Islet of Langerhans (tissue), 1 donor: Measurements from ENCODE around the gene ABHD14A.
A peak's percentile ranks its signal among the peaks of the same experiment; 100 is the strongest.

Source experiments
- FAIRE-seq: peaks from one replicate; lab custom pipeline; 2011; peaks lifted over from hg19 to GRCh38; lab: Jason Lieb, UNC

The ABHD14A gene

DNA sequence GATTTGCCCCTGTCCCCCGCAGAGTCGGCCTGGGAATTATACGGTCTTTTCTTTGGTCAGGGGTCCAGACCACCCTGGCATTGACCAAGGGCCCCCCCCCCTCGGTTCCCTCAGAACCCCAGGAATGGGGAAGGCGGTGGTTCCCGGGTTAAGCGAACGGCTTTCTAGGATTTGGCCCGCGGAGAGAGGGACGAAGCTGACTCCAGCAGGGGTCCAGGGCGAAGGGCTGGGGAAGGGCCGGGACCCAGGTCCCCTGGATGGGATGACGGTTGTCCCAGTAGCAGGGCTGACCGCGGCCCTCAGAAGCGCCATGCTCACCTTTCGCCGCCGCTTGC lies 33.4 kb upstream of the ABHD14A start:
- FAIRE-seq: no peak

- peak; percentile 90 for FAIRE-seq
Observed at GRCh38 chr3:51941798-51942602, 32.9 kb upstream of the ABHD14A start, which contains the start of the genes PARP3 and RRP9. TSS of gene PARP3 (plus strand) at chr3:51942363. CDS start at chr3:51943356, 993 bp downstream. TSS of gene RRP9 (minus strand) at chr3:51941904. CDS start at chr3:51941867, 37 bp downstream.

DNA sequence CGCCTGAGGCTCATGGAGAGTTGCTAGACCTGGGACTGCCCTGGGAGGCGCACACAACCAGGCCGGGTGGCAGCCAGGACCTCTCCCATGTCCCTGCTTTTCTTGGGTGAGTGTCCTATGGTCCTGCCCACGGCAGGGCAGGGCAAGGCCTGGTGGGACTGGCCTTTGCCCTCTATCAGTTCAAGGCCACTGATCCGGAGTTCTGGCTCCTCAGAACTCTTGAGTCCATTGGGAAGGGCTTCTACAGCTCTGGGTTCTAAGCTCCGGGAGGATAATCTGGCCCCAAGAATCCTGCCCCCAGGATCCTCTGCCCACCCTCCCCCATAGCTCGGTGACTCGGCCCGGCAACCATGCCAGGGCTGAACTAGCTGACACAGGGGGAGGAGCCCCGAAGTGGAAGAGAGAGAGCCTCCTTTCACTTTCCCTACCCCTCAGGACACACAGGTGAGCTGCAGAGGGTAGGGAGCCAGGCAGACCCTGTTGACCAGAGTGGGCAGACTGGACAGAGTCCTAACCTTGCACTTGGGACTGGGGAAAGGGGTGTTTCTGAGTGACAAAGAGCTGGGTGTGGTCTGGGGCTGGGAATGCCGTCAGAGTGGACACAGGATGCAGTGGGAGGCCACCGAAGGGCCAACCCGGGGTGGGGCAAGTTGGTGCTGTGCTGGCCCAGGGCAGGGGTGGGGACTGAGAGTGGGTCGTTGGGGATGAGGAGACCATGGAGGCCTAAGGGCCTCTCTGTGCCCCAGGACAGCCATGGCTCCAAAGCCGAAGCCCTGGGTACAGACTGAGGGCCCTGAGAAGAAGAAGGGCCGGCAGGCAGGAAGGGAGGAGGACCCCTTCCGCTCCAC lies 32.0 kb upstream of the ABHD14A start:
- FAIRE-seq: no peak

- no peak for FAIRE-seq
Observed at GRCh38 chr3:51943451-51944391, 31.1 kb upstream of the ABHD14A start.

DNA sequence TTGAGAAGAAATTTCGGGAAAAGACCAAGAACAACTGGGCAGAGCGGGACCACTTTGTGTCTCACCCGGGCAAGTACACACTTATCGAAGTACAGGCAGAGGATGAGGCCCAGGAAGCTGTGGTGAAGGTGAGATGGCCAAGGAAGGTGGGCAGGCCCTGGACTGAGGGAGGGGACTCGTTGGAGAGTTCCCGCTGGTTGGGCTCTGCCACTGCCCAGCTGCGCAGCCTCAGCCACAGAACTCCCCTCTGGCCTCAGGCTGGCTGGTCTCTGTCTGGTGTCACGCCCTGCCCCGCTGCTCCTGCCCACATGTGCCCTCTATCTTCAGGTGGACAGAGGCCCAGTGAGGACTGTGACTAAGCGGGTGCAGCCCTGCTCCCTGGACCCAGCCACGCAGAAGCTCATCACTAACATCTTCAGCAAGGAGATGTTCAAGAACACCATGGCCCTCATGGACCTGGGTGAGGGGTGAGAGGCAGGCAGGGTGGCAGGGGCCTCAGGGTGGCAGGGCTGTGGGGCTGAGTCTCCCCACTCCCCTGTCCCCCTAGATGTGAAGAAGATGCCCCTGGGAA lies 30.3 kb upstream of the ABHD14A start:
- FAIRE-seq: no peak

GRCh38 chr3:51945031-51945840 lies 29.6 kb upstream of the ABHD14A start:
- FAIRE-seq: no peak

GRCh38 chr3:51945926-51946705 lies 28.7 kb upstream of the ABHD14A start:
- no peak for FAIRE-seq

DNA sequence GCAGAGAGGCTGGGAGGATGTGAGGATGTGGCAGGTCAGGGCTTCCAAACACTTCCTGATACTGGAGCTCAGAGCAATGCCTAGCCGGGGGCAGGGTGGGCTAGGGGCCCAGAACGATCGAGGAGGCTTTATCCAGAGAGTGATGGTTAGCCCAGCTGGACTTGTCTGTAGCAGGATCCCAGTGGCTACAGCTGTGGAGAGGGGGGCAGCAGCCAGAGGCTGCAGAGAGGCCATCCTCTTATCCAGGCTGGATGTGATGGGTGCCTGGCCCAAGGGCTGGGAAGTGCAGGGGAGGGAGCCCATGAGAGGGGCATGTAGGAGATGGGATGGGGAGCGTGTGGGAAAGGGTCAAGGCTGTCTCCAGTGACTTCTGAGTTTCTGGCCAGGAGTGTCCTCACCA lies 28.1 kb upstream of the ABHD14A start:
- FAIRE-seq: no peak

DNA sequence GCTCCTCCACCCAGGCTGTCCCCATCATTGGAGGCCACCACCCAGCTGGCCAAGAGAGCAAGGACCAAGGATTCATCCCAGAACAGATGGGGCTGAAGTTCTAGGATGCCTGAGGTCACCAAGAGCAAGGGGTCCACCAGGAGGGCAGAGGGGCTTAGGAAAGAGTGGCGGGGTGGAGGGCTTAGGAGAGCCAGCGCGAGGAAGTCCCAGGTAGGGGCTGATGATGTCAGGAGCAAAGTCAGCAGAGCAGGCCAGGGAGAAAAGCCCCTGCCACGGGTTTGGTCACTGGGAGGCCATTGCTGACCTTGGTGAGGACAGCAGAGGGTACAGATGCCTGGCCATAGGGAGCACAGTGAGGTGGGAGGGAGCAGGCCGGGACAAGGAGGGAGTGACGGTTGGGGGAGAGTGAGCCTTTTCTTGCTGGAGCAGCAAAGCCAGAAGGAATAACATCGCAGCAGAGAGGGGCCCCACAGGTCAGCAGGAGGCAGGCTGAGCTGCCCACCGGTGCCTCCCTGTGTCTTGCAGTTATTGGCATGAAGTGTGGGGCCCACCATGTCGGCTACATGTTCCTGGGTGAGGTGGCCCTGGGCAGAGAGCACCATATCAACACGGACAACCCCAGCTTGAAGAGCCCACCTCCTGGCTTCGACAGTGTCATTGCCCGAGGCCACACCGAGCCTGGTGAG lies 27.5 kb upstream of the ABHD14A start:
- no peak for FAIRE-seq

- no peak for FAIRE-seq
Observed at GRCh38 chr3:51948016-51948580, 26.8 kb upstream of the ABHD14A start.

DNA sequence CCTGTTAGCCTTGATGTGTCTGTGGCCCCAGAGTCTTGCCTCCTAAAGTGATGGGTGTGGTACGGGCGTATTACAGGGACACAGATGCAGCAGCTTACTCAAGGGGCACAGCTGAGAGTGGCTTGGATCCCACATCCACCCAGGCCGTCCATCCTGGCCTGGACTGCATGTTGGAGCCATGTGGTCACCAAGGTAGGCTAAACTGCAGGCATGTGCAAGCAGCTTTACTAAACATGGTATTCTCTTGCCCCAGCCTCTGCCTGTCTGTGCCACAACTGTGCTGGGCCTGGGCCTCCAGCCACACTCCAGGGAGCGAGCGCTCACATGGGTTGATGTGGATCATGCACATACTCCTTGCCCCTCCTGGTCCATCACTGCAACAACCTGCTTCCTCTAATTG lies 25.7 kb upstream of the ABHD14A start:
- no peak for FAIRE-seq

DNA sequence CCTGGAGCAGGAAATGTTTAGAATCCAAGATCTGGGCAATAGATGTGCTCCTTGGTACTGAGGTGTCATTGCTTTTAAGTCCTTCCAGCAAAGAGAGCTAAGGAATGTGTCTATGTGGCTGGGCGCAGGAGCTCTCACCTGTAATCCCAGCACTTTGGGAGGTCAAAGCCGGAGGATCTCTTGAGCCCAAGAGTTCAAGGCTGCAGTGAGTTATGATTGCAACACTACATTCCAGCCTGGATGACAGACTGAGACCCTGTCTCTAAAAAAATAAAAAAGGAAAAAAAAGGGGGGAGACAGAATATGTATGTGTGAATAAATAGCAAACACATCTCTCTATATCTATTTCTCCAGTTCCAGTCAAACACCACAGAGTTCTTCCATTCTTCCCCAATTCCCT lies 24.0 kb upstream of the ABHD14A start:
- no peak for FAIRE-seq

- no peak for FAIRE-seq
Observed at GRCh38 chr3:51953445-51953844, 21.4 kb upstream of the ABHD14A start.

DNA sequence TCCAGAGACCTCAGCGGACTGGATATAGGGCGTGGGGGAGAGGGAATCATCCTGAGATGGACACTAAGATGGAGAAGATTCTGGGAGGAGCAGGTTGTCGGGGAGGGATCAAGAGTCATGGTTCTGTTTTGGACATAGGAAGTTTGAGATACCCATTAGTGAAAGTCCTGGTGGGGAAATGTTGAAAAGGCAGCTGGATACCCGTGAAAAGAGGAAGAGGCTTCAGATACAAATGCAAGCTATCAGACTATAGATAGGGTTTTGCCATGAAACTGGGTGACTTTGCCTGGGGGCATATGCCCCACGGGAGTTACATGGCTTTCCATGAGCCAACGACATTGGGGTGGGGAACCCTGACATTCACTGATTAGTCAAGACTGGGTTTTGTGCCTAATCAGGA lies 20.8 kb upstream of the ABHD14A start:
- no peak for FAIRE-seq

DNA sequence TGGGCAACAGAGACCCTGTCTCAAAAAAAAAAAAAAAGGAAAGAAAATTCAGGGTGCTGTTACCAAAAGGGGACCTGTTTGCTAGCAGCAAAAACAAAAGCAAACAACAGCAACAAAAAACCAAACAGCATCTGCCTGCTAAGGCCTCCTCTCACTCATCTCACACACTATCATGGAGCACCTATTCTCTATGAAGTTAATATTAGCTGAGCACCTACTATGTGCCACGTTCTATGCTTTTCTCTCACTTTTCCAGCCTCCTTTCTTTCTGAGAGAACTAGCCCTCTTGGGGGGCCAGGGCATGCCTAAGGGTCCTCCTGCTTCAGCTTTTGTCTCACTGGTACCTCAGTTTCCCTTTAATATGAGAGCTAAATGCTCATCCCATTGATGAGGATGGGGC lies 20.2 kb upstream of the ABHD14A start:
- FAIRE-seq: no peak

DNA sequence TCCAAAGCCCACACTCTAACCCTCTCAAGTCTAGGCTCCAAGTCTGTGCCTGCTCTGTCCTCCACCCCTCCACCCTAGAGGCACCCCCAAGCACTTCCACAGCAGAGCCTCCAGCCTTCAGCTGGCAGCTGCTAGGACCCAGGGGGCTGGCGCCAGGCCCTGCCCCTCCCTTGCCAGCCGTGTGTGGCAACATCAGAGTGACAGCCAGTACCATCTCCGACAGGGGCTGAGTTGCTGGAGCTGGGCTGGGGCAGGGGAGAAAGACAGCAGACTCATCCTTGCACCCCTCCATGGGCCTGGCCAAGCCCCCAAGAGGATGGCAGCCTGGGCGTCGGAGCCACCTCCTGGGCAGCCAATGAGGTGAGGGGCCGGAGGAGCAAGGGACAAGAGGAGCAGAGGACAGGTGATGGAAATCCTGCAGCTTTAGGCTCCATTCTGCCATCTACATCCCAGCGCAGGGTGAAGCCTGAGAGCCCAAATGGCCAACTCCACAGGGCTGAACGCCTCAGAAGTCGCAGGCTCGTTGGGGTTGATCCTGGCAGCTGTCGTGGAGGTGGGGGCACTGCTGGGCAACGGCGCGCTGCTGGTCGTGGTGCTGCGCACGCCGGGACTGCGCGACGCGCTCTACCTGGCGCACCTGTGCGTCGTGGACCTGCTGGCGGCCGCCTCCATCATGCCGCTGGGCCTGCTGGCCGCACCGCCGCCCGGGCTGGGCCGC lies 19.5 kb upstream of the ABHD14A start, which contains the start of gene GPR62:
Gene GPR62 (plus strand): TSS at position 207 of the 718 bp plus-strand sequence. CDS start 272 bp downstream, at position 479.
- no peak for FAIRE-seq

DNA sequence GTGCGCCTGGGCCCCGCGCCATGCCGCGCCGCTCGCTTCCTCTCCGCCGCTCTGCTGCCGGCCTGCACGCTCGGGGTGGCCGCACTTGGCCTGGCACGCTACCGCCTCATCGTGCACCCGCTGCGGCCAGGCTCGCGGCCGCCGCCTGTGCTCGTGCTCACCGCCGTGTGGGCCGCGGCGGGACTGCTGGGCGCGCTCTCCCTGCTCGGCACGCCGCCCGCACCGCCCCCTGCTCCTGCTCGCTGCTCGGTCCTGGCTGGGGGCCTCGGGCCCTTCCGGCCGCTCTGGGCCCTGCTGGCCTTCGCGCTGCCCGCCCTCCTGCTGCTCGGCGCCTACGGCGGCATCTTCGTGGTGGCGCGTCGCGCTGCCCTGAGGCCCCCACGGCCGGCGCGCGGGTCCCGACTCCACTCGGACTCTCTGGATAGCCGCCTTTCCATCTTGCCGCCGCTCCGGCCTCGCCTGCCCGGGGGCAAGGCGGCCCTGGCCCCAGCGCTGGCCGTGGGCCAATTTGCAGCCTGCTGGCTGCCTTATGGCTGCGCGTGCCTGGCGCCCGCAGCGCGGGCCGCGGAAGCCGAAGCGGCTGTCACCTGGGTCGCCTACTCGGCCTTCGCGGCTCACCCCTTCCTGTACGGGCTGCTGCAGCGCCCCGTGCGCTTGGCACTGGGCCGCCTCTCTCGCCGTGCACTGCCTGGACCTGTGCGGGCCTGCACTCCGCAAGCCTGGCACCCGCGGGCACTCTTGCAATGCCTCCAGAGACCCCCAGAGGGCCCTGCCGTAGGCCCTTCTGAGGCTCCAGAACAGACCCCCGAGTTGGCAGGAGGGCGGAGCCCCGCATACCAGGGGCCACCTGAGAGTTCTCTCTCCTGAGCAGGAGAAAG lies 18.7 kb upstream of the ABHD14A start:
- FAIRE-seq: no peak
